Fibroblast of gingiva (primary cell): Measurements from ENCODE around the gene SLC20A1.
A peak's percentile ranks its signal among the peaks of the same experiment; 100 is the strongest.
"Not testable (repeated sequence)": the region's sequence is repeated elsewhere in the genome, so short reads cannot be mapped to it uniquely, and the experiment has no call there.

ENCODE experiments used
- DNase-seq: peaks from one replicate; pipeline ENCODE4 v3.0.0-alpha.2; 2011; ENCODE audit warnings: low read depth

SLC20A1 gene

DNA sequence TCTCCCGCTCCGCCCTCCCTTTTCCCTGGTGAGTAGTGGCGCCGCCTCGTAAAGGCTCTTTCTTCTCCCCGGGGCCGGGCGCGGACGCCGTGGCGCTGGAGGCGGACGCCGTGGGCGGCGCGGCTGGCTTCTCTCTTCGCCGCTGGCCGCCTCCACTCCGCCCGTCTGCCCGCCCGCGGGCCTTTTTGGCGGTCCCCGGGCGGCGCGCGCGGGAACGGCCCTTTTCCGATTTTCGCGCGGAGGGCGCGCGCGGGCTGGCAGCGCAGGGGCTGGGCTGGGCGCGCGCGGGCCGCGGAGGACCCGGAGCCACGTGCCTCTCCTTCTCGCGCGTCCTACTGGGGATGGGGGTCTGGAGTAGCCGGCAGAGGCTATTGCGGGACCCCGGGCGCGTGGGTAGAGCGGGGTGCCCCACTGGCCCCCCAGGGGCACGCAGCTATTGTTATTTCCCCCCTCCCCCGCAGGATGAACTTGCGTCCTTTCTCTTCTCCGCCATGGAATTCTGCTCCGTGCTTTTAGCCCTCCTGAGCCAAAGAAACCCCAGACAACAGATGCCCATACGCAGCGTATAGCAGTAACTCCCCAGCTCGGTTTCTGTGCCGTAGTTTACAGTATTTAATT lies 472 bp downstream of the SLC20A1 start:
- DNase-seq, result no peak

- DNase-seq, result no peak
These were observed 1.3 kb downstream of the SLC20A1 start for GRCh38 chr2:112646791-112647689.

DNA sequence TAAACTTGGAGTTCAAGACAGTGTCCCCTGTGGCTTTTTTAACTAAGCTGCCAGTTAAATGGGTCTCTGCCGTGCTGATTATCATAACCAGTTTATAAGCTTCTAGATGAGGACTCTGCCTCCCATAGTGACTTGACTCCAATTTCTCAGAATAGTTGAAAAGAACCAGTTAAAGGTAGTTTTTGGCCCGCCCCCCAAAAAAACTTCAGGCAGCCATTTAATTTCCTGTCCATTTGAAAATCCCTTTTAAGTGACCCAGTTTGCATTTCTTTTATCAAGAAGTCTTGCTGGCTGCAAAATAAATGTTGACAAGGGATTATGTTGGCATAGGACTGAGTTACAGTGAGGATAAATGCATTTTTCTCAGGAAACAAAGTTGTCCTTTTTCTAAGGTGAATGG lies 2.3 kb downstream of the SLC20A1 start:
- DNase-seq, result no peak

GRCh38 chr2:112656679-112657078 lies 10.9 kb downstream of the SLC20A1 start:
- DNase-seq, result no peak

GRCh38 chr2:112658301-112658700 lies 12.6 kb downstream of the SLC20A1 start:
- no peak for DNase-seq

DNA sequence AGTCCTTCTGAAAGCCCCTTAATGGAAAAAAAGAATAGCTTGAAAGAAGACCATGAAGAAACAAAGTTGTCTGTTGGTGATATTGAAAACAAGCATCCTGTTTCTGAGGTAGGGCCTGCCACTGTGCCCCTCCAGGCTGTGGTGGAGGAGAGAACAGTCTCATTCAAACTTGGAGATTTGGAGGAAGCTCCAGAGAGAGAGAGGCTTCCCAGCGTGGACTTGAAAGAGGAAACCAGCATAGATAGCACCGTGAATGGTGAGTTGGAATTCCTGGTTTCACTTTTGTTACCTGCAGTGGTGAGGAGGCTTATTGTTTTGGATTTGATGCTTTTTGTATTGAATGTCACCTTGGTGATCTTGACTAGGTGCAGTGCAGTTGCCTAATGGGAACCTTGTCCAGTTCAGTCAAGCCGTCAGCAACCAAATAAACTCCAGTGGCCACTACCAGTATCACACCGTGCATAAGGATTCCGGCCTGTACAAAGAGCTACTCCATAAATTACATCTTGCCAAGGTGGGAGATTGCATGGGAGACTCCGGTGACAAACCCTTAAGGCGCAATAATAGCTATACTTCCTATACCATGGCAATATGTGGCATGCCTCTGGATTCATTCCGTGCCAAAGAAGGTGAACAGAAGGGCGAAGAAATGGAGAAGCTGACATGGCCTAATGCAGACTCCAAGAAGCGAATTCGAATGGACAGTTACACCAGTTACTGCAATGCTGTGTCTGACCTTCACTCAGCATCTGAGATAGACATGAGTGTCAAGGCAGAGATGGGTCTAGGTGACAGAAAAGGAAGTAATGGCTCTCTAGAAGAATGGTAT lies 13.3 kb downstream of the SLC20A1 start:
- DNase-seq, result no peak

DNA sequence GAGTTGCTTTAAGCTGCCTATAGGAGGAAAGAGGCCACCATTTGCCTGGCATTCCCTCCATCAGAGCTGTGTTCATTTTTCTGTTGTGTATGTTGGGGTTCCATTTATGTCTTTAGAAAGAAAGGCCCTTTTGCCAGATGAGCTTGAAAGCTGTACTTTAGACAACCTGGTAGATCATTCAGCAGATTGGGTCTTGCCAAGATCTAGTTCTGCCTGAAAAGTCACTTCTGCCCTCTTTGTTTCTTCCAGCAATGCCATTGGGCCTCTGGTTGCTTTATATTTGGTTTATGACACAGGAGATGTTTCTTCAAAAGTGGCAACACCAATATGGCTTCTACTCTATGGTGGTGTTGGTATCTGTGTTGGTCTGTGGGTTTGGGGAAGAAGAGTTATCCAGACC lies 14.4 kb downstream of the SLC20A1 start:
- no peak for DNase-seq

DNA sequence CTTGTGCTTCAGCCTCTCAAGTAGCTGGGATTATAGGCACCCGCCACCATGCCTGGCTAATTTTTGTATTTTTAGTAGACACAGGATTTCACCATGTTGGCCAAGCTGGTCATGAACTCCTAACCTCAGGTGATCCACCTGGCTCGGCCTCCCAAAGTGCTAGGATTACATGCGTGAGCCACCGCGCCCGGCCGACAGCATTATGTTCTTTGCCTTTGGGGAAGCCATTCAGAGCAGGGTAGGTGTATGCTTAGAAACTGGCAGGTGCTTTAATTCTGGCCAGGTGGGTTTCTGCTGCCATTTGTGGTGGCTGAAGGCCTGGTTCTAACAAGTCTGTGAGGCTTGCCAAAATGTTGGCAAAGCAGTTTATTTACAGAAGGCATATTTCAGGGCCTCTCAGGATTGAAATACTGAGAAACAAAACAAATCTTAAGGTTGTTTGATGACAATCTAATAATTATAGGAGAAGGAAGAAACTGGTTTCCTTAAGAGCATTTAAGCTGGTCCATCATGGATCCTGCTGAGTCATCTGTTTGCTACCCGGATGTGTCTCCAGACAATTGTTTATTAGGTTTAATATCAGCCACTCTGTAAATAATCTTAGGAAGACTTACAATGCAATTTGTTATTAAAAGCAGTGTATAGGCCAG lies 16.0 kb downstream of the SLC20A1 start:
- DNase-seq, result peak; percentile 70

- no peak for DNase-seq
These were observed 17.0 kb downstream of the SLC20A1 start for GRCh38 chr2:112662704-112663103.

DNA sequence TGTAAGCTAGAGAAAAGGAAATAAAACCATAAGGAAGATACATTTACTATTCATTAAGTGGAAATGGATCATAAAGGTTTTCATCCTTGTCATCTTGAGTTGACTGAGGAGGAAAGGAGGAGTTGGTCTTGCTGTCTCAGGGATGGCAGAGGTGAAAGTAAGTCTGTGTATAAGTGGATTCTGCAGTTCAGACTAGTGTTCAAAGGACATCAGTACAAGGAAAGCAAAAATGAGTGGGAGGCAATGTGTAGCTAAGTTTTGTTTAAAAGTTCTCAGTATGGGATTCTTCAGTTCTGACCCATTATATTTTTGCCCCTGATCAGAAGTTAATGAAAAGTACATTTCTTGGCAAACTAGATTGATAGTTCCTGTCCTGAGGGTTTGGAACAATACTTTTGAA lies 18.9 kb downstream of the SLC20A1 start:
- DNase-seq, result no peak

DNA sequence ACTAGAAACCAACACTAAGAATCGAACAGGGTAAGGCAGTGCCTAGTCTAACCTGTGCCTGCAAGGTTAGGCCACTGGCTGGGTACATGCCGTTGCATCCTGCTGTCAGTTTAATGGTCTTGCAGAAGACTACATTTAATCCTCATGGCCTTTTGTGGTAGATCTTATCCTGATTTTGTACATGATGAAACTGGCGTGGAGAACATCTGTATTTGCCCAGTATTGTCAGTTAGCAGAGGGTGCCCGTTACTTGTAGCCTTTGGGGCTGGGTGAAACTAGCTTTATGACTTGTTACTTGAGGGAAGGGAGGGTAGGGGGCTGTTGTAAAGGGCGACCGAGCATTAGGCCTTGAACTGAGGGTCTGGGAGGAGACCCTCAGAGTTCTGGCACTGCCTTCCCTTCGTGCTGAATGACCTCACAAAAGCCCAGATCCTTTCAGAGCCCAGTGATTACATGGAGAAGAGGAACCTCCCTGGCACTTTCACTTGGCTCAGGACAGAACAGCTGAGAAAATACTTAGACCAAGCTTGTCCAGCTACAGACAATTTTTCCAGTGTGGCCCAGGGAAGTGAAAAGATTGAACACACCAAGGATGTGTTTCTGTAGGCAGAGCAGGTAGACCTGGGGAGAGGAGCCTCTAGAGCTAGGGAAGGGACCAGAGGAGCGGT lies 19.5 kb downstream of the SLC20A1 start:
- no peak for DNase-seq

DNA sequence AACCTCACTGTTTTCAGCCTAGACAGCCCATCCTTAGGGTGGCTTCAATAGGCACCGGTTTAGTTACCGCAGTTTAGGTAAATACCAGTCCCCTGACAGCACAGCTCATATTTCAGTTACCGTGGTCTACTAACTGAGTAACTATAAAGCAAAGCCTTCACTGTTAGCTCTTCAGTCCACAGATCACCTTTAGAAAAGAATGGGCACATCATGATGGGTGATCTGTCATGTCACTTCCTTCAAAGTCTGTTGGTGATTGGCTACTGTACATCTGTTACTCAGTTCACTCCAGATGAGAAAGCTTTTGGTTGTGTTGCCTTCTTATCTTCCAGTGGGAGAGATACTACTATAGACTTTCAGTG lies 21.0 kb downstream of the SLC20A1 start:
- no peak for DNase-seq

GRCh38 chr2:112667540-112667939 lies 21.8 kb downstream of the SLC20A1 start:
- DNase-seq, result not testable (repeated sequence)

DNA sequence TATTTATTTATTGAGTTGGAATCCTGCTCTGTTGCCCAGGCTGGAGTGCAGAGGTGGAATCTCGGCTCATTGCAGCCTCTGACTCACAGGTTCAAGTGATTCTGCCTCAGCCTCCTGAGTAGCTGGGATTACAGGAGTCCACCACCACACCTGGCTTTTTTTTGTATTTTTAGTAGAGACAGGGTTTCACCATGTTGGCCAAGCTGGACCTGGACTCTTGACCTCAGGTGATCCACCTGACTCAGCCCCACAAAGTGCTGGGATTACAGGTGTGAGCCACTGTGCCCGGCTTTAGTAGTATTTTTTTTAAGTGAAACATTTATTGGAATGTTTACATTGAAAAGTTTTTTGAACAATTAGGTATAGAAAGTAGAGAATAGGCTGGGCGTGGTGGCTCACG lies 23.9 kb downstream of the SLC20A1 start:
- DNase-seq, result no peak

DNA sequence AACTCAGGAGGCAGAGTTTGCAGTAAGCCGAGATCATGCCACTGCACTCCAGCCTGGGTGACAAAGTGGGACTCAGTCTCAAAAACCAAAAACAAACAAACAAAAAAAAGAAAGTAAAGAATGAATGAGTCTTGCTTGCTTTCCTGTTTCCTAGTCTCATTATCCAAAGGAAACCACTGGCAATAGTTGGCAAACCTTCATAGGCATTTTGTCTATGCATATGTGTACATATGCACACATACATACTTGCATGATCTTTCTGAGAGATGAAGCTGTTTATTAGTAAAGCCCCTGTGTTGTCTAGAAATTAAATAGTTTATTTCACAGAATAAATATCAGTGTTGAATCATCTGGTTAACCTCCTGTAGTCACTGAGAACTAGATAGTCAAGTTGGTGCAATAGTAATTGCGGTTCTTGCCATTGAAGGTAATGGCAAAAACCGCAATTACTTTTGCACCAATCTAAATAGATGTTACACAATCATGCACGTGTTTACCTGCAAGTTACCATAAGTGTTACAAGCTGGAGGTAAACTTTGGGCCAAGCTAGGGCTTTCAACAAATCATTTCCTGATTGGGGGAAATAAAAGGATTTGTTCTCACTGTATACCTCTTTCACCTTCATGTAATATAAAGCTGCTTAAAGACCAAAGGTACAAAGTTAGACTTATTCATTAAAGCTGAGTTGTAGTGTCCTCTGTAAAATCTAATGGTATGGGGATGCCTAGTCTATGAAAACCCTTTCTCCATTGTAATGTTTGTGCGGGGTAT lies 24.7 kb downstream of the SLC20A1 start:
- DNase-seq, result no peak

DNA sequence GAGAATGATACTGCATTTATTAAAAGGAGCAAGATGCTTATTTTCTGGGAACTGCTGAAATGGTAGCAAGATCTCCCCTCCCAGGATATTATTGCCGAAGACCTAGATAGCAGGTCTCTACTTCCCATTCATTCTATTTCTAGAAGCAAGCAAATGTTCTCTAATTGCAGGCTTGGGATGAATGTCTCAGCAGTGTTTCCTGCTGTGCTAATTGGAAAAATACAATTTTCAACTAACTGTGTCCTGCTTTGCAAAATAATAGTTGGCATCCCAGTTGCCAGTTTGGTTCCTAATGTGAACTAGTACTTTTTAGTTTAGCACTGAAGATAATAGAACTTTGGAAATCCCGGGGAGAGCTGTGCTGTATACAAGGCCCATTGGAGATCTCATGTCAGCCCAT lies 26.1 kb downstream of the SLC20A1 start:
- no peak for DNase-seq

- no peak for DNase-seq
These were observed 27.3 kb downstream of the SLC20A1 start for GRCh38 chr2:112673008-112673407.

- DNase-seq, result no peak
These were observed 28.5 kb downstream of the SLC20A1 start for GRCh38 chr2:112674229-112674628.

- DNase-seq, result peak; percentile 63
These were observed 33.7 kb downstream of the SLC20A1 start for GRCh38 chr2:112679484-112679883.

DNA sequence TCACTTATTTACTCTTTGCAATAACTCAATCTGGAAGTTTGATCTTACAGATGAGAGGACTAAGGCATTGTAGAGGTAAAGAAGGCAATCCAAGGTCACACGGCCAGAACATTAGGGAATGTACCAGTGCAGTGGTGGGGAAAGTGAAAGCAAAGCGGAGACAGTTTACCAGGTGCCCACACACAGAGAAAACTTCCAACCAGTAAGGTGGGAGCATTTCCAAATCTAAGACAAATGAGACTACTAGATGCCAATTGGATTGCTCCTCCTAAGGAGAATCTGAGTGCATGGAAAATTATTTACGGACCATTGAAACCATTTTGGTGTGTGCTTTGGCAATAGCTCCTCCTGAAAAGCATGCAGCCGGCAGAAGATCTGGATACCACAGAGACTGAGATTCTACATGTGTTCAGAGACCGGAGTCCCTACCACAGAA lies 34.9 kb downstream of the SLC20A1 start:
- DNase-seq, result no peak

GRCh38 chr2:112682101-112682500 lies 36.4 kb downstream of the SLC20A1 start:
- no peak for DNase-seq
